Activated T-cell treated with anti-CD3 and anti-CD28 coated beads for 4 hours (primary cell): Measurements from ENCODE around the gene RREB1.

ENCODE experiments used
- DNase-seq: peaks from one replicate; pipeline ENCODE4 v3.0.0-alpha.2; 2020

Gene RREB1

DNA sequence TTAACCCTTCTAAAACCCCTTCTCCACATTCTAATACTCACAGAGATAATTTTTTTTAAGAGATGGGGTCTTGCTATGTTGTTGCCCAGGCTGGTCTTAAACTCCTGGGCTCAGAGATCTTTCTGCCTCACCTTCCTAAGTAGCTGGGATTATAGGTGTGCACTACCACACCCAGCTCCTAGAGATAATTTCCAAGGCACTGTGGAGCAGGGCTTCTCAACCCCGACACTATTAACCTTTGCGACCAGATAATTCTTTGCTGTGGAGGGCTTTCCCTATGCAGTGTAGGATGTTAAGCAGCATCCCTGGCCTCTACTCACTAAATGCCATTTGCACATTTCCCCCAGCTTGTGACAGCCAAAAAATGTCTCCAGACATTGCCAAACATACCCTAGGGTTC lies 8.8 kb upstream of the RREB1 start:
- DNase-seq = no peak

DNA sequence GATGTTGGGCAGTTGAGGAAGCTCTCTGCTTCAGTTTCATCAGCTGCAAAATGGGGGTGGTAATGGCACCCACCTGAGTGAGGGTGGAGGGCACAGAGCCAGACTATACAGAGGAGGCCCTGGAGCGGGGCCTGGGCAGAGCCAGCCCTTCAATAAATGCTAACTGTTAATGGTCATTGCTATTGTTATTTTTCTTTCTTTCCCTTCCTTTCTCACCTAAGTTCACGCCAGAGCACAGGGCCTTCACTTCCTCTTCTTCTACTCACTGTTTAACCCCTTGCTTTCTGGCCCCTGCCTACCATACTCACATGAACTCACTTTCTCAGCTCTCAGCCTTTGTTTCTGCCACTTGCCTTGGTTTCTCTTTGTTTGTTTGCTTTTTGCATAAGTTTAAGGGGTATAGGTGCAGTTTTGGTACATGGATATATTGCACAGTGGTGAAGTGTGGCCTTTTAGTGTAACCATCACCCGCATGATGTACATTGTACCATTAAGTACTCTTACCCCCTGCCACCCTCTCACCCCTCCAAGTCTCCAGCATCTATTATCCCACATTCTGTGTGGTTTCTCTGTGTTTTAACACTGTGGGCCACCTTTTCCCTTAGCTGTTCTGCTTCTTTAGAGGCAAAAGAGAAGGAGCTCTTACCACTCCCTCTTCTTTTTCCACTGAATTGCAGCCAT lies 7.5 kb upstream of the RREB1 start:
- no peak for DNase-seq

DNA sequence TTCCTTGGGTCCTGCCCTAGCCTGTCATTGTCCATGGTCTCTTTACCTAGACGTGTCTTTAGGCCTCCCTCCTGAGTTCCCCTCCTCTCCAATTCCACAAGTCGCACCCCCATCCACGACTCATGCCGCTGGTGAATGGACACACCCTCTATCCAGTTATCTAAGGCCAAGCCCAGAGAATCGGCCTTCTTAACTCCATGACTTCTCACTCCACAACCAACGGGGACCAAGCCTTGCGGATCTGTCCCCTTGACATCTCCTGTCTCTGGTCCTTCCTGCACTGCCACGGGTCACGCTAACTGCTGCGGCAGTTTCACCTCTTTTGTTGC lies 7.0 kb upstream of the RREB1 start:
- DNase-seq = no peak

DNA sequence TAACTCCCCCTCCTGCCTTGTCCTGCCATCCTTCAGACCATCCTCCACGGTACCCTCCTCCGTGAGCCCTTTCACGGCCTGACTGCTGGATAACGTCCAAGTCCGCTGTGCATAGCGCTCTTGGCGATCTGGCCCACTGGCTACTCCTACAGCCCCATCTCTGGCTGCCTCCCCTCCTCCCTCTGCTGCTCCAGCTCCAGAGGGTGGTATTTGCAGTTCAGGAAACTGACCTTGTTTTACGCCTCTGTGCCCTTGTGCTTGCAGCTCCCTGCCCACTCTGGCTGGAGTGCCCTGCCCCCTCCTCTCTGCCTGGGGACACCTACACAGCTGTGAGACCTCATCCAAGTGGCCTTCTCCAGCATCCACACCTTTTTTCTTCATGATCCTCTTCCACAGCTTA lies 6.5 kb upstream of the RREB1 start:
- DNase-seq = no peak

DNA sequence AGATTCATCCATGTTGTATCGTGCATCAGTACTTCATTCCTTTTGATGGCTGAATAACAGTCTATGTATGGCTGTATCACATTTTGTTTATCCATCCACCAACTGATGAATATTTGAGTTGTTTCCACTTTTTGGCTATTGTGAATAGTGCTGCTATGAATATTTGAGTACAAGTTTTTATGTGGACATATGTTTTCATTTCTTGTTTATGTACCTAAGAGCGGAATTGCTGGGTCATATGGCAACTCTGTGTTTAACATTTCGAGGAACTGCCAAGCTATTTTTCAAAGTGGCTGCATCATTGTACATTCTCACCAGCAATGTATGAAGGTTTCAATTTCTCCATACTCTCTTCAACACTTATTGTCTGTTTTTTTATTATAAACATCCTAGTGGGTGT lies 3.0 kb upstream of the RREB1 start:
- DNase-seq = no peak

DNA sequence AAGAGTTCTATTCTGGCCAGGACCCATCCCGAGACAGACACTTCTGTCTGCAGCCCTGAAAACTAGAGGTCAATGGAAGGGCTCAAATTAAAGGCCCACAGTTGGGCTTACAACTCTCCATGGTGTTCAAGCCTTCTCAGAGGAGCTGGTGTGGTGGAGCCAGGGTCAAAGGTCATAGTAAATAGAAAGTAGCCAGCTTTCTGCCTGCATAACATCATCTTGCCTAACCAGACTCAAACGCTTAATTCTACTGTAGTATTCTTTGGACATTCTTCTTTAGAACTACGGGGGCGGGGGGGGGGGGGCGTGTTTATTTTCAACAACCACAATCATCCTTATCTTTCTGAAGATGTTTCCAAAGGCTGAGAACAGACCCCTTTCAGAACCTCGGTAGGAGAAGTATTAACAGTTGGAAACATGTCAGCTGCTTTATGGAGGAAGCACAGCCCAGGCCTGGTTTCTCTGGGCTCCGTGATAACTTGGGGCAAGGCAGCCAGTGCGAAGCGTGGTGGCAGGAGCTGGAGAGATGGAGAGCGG lies 1.5 kb upstream of the RREB1 start:
- no peak for DNase-seq

DNA sequence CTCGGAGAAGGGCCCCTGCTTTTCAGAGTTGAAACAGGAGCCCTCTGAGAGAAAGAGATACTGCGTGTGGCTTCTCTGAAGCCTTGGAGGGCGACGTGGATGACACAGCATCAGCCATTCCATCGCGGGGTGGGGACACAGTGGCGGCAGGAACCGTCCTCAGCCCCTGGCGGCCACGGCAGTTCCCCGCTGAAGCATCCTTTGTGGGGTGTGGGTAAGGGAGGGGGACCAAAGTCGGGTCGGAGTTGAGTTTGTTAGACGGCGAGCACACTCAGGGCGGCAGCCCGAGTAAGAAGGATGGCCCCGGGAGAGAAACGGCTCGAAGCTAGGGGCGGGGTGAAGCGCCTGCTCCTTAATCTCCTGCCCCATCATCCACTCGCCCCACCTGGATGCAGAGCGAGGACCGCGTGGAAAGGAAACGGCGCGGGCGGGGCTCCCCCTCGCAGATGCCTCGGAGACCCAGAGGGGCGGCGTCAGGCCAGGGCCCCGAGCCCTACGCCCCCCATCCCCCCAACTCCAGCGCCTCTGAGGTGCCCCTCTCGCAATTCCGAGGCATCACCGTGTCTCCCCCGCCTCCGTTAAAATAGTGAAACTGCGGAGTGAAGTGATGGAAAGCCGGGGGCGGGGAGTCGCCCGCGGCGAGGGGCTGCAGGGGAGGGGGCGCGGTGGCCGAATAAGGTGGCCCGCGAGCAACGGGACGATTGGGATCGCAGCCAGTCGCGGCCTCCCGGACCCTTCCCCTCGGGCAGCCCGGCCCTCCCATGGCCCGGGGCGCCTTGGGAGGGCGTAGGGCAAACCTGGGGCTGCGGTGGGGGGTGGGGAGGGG lies 796 bp upstream of the RREB1 start:
- peak; percentile 52 for DNase-seq

DNA sequence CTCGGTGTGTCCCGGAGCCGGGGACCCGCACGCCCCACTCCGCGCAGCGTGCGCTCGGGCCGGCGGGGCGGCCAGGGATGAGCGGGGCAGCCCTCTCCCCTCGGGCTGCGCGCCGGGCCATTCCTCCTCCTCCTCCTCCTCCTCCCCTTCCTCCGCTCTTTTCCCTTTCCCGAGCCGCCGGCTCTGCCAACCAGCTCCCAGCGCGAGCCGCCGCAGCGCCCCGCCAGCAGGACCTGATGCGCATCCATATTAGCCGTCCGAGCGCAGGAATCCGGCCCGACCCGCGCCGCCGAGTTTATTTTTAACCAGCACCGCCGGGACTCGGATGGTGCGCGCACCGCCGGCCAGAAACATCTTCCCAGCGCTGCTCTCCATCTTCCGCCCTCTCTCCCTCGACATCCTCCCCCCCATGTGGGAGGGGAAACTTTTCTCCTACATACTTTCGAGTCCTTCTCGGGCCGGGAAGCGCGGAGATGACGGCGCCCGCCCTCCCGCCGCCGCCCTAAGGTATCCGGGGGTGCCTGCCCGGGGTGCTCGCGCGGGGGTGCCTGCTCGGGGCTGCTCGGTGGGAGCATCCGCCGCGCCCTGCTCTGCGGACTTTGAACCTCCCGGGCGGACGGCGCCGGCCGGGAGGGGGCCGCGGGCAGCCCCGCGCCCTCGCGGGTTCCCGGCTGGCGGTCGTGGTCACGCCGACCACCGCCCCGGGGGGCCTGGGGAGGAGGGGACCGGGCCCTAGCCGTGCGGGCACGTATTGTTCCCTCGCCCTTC lies 619 bp downstream of the RREB1 start:
- peak; percentile 38 for DNase-seq

DNA sequence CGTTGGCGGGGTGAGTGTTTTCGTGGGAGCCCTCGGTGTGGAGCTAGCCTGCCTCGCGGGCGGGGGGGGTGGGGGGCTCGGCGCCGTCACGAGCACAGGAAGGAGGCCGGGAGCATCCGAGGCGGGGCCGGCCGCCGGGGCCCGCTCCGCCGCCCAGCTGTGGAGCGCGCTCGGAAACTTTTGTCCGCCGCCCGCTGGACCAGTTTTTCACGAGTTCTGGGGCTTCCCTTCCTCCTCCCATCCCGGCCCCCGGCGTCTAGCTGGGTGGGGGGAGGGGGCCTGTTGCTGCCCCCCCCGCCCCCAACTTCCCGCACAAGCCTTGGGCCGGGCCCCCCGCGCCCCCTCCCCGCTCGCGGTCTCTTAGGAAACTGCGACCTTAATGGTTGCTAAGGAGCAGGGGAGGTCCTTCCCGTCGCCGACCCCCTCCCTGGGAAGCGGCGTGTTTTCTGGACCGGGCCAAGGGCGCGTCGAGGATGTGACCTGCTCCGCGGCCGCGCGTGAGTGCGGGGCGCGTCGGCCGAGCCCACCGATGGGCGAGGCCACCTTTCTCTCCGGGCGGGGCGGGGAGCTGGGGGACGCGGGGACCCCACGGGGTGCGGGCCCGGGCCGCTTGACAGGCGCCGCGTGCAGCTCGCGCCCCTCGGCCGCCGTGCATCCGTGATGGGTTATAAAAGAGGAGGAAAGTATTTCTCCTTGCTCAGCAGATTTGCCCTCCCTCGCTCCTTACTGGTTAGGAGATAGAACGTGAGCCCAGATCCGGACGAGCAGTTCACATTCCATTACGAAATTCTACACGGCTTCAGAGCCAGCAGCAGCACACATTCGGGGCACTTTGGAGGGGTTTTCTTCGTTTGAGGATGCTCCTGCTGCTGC lies 1.4 kb downstream of the RREB1 start:
- peak; percentile 22 for DNase-seq

DNA sequence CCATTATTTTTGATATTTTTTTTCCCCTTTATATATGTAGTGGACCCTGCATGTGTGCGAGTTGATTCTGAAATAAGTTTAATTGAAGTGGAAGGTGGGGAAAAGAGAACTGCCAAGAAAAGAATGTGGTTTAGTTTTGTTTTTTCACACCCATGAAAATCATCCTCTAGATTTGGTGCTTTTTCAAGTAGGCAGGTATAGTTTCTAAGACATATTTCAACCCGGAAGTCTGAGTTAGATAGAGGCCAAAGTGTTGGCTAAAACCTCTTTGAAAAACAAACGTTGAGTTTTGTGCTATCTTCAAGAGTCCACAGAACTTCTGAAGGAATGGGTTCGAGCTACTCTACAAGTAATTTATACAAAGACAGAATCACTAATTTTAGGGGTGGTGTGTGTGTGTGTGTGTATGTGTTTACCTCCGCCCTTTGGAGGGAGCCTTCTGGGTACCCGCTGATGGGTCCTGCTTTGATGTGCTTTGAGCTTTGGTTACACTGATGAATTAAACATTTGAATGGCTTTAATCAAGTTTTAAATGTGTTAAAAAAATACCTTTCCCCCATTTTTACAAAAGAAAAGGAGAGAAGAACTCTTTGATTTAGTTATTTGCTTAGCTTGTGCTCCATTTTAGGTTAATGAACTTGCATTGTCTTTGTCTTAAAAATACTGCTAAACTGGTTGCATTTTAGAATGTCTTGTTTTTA lies 2.5 kb downstream of the RREB1 start:
- no peak for DNase-seq

DNA sequence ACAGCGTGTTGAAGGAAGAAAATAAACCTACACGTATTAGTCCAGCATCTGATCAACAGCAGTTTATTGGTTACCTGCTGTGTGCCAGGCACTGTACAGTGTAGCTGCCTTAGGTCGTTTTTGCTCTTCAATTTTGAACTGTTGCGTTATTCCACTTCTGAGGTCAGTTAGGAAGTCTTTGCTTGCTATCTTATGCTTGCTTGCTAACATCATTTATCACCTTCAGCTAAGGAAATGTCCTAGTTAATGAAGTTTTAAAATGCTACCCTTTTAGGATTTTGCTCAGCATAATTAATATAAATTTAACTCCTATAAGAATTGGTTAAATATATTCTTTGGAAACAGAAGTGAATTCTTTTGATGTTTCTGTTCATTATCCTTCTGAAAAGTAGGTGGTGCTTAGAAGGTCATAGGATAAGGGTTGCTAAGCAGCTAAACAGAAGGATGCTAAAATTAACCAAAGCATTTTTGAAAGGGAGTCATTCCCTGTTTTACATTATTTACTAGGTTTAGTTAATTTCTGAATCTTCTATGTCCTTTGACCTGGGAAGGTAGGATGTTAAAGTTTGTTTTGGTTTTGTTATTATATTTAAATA lies 3.4 kb downstream of the RREB1 start:
- DNase-seq = no peak

DNA sequence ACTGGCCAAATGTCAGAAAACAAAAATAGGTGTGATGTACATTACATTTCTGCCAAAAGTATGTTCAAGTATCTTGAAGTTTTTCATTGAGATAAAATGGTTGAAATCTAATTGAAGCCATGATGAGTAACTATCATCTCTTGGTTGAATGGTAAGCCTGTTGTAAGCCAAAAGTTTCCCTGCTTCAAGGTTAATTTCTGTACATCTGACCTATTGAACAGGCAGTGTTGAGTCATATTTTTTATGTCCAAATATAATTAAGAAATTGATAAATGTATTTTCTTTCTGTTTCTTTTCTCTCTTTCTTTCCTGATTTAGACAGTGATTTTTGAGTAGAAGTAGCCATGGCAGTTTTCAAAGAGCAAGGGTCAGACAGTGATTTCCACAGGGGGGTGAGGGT lies 4.4 kb downstream of the RREB1 start:
- no peak for DNase-seq

DNA sequence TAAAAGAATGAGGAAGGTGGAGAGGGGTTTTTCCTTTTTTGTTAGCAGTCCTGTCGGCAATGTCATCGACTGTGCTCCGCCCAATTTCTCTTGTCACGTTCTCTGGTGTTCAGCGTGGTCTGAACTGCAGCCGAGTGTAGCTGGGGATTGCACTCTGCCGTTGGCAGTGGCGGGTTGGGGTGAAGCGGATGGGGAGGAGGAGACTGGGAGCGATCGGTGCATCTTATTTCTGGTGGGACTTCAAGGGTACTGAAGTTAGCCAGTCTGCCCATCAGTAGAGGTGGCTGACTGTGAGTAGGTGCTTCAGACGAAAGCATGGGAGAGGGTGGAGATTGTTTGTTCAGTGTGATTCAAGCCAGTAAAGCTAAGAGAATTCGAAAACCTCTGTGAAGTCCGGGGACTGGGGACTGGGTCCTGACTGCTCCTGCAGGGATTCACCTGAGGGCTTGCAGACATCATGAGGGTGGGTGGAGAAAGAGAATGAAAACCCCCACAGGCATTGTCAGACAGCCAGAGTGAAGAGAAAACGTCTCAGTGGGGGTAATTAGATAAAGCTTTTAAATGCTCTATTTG lies 5.1 kb downstream of the RREB1 start:
- peak; percentile 16 for DNase-seq

DNA sequence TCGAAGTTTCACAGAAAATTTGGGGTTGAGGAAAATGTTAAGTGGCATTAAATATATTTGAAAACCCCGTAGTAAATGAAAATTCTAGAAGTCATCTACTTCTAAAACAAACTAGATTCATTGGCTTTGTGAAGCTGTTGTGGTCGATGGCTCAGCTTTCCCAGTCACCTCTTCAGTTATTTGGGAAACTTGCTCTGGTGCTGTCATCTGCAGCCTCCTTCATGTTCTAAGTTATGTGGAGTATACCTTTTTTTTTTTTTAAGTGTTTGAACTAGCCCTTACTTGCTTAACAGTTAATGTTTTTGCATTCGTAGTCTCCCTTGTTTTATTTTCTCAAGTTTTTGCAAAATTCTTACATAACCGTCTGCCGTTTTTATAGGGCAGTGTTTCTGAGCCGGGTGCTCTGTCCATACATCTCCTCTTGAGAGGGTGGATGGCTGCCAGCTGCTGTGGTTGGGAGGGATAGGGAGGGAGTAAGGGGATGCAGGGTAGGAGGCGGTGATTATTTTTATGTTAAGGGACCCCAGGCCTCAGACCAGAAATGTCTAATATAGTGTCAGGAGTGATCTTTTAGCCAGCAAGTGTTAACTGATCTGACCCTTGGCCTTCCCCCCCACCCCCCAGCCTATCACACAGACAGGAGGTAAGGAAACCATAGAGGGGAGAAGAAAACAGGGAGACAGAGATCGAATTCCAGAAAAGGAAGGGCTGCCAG lies 7.1 kb downstream of the RREB1 start:
- no peak for DNase-seq

DNA sequence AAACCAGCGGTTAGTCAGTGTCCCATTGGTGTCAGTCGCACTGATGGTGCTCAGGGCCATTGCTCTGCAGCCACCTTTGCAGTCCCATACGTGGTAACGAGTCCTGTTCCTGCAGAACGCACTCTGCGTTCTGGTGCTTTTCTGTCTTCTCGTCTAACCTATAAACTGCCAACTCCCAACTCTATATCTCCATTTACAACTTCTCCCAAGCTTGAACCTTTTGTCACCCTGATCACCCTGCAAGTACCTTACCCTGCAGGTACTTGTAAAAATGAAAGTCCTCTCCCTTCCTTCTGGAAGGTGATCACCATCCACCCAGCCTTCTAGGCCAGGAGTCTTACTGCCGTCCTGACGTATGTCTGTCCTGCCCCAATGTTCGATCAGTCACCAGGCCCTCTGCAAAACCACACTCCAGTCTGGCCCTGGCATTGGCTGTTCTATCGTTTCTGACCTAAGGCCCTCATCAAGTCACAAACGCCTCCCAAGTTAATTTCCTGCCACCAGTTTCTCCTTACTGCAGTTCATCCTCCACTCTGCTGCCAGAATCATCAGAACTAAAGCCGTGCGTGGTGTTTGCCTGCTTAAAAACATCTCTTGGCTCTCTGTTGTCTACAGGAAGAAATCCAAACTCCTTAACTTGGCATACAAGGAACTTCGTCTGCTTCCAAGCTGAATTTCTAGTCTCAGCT lies 7.9 kb downstream of the RREB1 start:
- no peak for DNase-seq

DNA sequence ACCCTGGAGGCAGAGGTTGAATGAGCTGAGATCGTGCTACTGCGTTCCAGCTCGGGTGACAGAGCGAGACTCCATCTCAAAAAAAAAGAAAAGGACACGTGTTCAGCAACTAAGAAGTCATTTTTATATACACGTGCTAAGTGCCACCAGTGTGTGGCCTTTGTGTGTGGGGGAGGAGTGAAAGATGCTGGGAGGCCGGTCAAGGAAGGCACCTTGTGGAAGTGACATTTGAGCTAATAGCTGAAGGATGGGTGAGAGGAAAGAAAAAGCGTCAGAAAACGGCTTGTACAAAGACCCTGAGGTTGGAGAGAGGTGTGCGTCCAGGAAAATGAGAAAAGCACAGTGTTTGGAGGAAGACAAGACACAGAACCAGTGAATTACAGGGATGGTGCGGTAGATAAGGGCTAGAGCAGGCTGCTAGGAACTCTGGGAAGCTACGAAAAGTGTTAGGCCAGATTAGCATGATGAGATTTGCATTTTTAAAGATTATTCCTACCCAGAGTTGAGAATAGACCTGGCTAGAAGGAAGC lies 11.6 kb downstream of the RREB1 start:
- DNase-seq = no peak

DNA sequence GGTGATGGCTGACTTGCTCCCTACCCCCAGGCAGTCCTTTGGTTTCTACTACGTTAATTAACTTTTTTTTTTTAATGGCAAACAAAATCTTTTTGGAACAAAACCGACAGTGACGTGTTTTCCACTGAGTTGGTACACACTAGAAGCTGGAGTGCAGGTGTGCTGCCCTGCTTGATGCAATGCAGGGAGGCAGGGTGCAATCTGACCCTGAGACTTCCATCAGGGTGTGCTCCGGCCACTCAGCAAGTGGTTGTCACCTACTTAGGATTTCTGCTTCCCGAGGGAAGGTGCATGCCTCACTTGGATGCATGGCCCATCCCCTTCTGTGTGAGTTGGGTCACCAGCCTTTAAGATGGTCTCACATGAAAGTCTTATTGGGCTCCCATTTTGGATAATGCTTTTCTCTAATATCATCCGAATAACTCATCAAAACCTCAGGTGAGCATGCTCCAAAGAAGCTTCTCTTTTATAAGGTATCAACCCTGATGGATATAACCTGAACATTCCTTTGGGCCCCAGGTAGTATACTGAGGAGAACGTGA lies 14.0 kb downstream of the RREB1 start:
- no peak for DNase-seq

DNA sequence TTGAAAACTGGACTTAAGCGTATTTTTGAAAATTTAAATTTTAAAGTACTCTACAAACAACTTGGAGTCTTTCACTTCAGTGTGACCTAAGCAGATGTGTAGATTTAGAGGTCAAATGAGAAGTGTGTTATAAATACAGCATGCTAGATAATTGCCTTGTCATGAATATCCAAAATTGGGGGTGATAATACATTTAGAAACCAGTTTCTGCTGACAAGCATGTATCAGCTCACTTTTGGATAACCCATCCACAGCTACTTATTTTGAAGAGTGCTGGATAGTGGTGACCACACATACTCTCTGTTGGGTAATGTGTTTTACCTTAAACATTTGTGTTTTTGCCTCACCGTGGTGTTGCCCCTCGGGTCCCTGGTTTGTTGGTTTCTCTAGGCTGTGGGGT lies 14.9 kb downstream of the RREB1 start:
- DNase-seq = no peak

DNA sequence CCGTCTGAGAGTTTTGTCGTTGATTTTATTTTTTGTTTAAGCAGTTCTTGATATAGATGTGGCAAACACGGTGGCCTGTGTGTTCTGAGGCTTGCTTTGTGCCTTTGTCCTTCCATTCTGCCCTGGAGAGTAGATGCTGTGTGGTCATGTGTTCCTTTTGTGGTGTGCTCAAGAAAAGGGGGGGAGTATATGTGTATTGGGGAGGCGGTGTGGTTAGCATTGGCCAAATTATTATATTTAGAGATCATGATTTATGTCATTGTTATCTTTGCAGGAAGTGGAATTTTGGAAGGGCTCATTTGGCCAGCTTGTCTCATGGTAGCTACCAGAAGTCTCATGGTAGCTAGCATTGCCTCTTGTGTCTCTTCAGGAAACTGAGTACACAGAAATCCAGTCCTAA lies 16.4 kb downstream of the RREB1 start:
- no peak for DNase-seq
